Endothelial cell of umbilical vein (primary cell): ENCODE data around the gene CHRM1. TPM values are rescaled to one million over a fixed set of nuclear protein-coding genes. Genes with fewer than 3 reads are reported as not detected.
A peak's percentile ranks its signal among the peaks of the same experiment; 100 is the strongest.

ENCODE experiments used
- BruUV-seq: library from RNA; stranded (reverse); fragments of 400-500 nt; replicated peaks from 2 replicates; lab custom pipeline; 2021; lab: Mats Ljungman, UMichigan
- CTCF ChIA-PET: fragments of 300-600, 350-600 bp; sonication (Branson Sonifier 250); formaldehyde crosslinking; loops from one replicate; lab custom pipeline; 2021; ENCODE audit warnings: antibody characterized with exemption, inconsistent platforms; lab: Charles Lee
- POLR2A ChIA-PET: fragments of 300-600, 350-600 bp; sonication (Branson Sonifier 250); formaldehyde crosslinking; loops from one replicate; lab custom pipeline; 2021; ENCODE audit warnings: antibody characterized with exemption, inconsistent platforms; lab: Charles Lee
- DNase-seq: peaks from one replicate; pipeline ENCODE4 v3.0.0-alpha.2; 2011; ENCODE audit warnings: low read depth, low spot score
- FAIRE-seq: peaks from 2 replicates; lab custom pipeline; 2011; peaks lifted over from hg19 to GRCh38; lab: Jason Lieb, UNC
- H2AFZ ChIP-seq: 2 replicates; pipeline ENCODE4 v1.6.0; 2012; ENCODE audit warnings: low read depth, low read length, control low read depth, inconsistent platforms
- H3K27ac ChIP-seq: 2 replicates; pipeline ENCODE4 v1.5.1; 2011; ENCODE audit warnings: low read depth, mild to moderate bottlenecking, control low read depth, low read length, moderate library complexity; ENCODE audit not compliant: insufficient read depth
- H3K27me3 ChIP-seq, 2 experiments: 2 replicates each; pipeline versions ENCODE4 v1.6.0 to v1.6.1; 2011; ENCODE audit warnings: low read length in 2 of 2, mixed read lengths in 1 of 2; ENCODE audit not compliant: control insufficient read depth in 2 of 2, insufficient read depth in 2 of 2
- H3K36me3 ChIP-seq, 2 experiments: 2 replicates in 1 of 2; 3 replicates in 1 of 2; pipeline ENCODE4 v1.5.1; 2011; ENCODE audit warnings: low read length in 2 of 2, mild to moderate bottlenecking in 1 of 2, moderate library complexity in 1 of 2; ENCODE audit not compliant: control insufficient read depth in 2 of 2, insufficient read depth in 2 of 2; ENCODE audit errors: extremely low read depth in 1 of 2
- H3K4me1 ChIP-seq: 3 replicates; pipeline ENCODE4 v1.5.1; 2011; ENCODE audit warnings: mild to moderate bottlenecking, low read length; ENCODE audit not compliant: control insufficient read depth, insufficient read depth; ENCODE audit errors: extremely low read depth
- H3K4me2 ChIP-seq: 2 replicates; pipeline ENCODE4 v1.6.1; 2011; ENCODE audit warnings: low read length, control low read depth, mixed read lengths; ENCODE audit not compliant: insufficient read depth
- H3K4me3 ChIP-seq, 3 experiments: fragments of 200-600 bp in 1 of 3; sonication (generic), shearing (Covaris generic) in 1 of 3; replicated peaks in 1 of 3; 2 replicates each; pipeline ENCODE4 v1.5.1; 2011 to 2016; ENCODE audit warnings: control low read depth in 3 of 3, low read length in 3 of 3, mild to moderate bottlenecking in 2 of 3, inconsistent platforms in 1 of 3, low read depth in 1 of 3, moderate library complexity in 1 of 3; ENCODE audit not compliant: insufficient read depth in 1 of 3
- H3K79me2 ChIP-seq: 2 replicates; pipeline ENCODE4 v1.6.0; 2012; ENCODE audit warnings: low read length, inconsistent platforms; ENCODE audit not compliant: control insufficient read depth, insufficient read depth
- H3K9ac ChIP-seq: replicated peaks from 2 replicates; pipeline ENCODE3; 2011; ENCODE audit warnings: low read length, control low read depth; ENCODE audit not compliant: insufficient read depth; ENCODE audit errors: extremely low read depth
- H3K9me1 ChIP-seq: replicated peaks from 3 replicates; pipeline ENCODE4 v1.6.0; 2011; ENCODE audit warnings: mild to moderate bottlenecking, low read length; ENCODE audit not compliant: control insufficient read depth, insufficient read depth; ENCODE audit errors: extremely low read depth
- H3K9me3 ChIP-seq: replicated peaks from 2 replicates; pipeline ENCODE4 v1.5.1; 2012; ENCODE audit warnings: low read length, inconsistent platforms; ENCODE audit not compliant: control insufficient read depth, insufficient read depth
- H4K20me1 ChIP-seq: replicated peaks from 2 replicates; pipeline ENCODE3; 2011; ENCODE audit warnings: mild to moderate bottlenecking, low read length; ENCODE audit not compliant: control insufficient read depth, insufficient read depth; ENCODE audit errors: extremely low read depth
- EZH2 ChIP-seq: IDR thresholded peaks from 2 replicates; pipeline ENCODE4 v1.6.1; 2012; ENCODE audit warnings: borderline replicate concordance, low read depth, mild to moderate bottlenecking, moderate library complexity, low read length, inconsistent platforms; ENCODE audit not compliant: severe bottlenecking
- FOS ChIP-seq: IDR thresholded peaks from 2 replicates; pipeline ENCODE4 v1.6.1; 2011; ENCODE audit warnings: mild to moderate bottlenecking, low read length, moderate library complexity, borderline replicate concordance; ENCODE audit not compliant: insufficient read depth
- GATA2 ChIP-seq: IDR thresholded peaks from 2 replicates; pipeline ENCODE4 v1.7.0; 2011; ENCODE audit warnings: low read depth, mild to moderate bottlenecking, moderate library complexity, mixed read lengths, low read length; ENCODE audit not compliant: insufficient read length, insufficient read depth
- MYC ChIP-seq: IDR thresholded peaks from one replicate; pipeline ENCODE4 v1.6.1; 2011; ENCODE audit warnings: mild to moderate bottlenecking, low read depth, low read length
- POLR2A ChIP-seq: IDR thresholded peaks from 2 replicates; pipeline ENCODE4 v1.6.1; 2012; ENCODE audit warnings: low read depth, mild to moderate bottlenecking, control low read depth, low read length
- POLR2AphosphoS5 ChIP-seq: IDR thresholded peaks from 2 replicates; pipeline ENCODE4 v1.6.1; 2012; ENCODE audit warnings: low read depth, mild to moderate bottlenecking, control low read depth, low read length, moderate library complexity; ENCODE audit not compliant: insufficient read depth
- dilution Hi-C: fragments of 300-500 bp; cut with MboI; formaldehyde crosslinking; loops from one replicate; pipeline ENCODE4 v1.15.0; 2019; ENCODE audit warnings: low sequenced_read_pairs; ENCODE audit not compliant: extremely low pct_ligation_motif_present
- intact Hi-C: fragments of 100-400 bp; cut with micrococcal nuclease; formaldehyde crosslinking; loops from one replicate; pipeline ENCODE4 v1.10.0; 2022
- polyA plus RNA-seq, 4 experiments: library from polyadenylated mRNA; depleted of rRNA in 3 of 4; stranded (reverse) in 3 of 4; unstranded in 1 of 4; fragments of >200 nt; gene quantifications; 2 replicates each; pipeline versions ENCODE4 v1.2.1 to v1.2.3, GENCODE V29; 2011 to 2012; ENCODE audit warnings: missing spikeins in 1 of 4
- total RNA-seq: library from RNA; stranded (reverse); gene quantifications from 2 replicates; pipeline ENCODE4 v1.2.3, GENCODE V29; 2021
- TF ChIP-seq, protein P1 (sequence below): IDR thresholded peaks from 2 replicates; pipeline ENCODE4 v1.6.1; 2011; ENCODE audit not compliant: insufficient read depth, insufficient read length

The CHRM1 gene
- total and polyA plus RNA-seq, 2 donors (not counting 3 experiments of a cell fraction or from before 2014, with no cell fraction given): not detected

DNA sequence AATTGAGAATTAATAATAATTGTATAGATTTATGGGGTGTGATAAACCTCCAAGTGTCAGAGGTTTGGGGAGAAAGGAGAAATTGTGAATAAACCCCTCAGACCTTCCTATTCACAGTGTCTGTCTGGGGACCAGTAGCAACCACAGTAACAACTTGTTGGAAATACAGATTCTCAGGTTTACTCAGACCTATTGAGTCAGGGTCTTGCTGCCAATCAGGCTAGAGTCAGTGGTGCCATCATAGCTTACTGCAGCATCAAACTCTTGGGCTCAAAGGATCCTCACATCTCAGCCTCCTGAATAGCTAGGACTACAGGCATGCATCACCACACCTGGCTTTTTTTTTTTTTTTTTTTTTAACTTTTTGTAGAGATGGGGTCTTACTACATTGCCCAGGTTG is 23.1 kb downstream of the CHRM1 start:
- CTCF ChIA-PET: interaction anchor here (1.5 to 2.8 kb wide), 3 partner anchors 8 to 126 kb away, joined by 6 to 11 read pairs (median 8); no protein-coding TSS in a partner anchor

DNA sequence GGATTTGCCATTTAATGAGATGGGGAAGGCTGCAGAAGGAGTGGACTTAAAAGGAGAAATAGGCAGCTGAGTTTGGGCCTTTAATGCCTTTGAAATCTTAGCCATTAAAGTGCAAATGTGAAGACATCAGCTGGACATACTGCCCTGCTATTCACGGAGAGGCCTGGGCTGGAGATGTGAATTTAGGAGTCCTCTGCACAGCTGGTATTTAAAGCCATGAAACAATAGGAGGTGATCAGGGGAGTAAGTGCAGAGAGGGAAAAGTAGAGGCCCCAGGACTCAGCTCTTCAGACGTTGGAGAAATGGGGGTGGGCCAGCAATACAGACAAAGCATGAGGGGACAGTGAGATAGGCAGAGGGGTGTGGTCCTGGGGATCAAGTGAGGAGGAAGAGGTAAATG is 23.9 kb downstream of the CHRM1 start:
- no peak overlapping the region for H3K9ac ChIP-seq
- no peak for DNase-seq
- intact Hi-C loops (no loop called here), dilution Hi-C loops (no loop called here)
- ChIA-PET CTCF (interaction anchor here (1.0 to 2.8 kb wide), 2 partner anchors 9 to 16 kb away, joined by 3 to 11 read pairs; no protein-coding TSS in a partner anchor), POLR2A (no interaction called here)
- peak; percentile 28 for FAIRE-seq
- H3K27me3 ChIP-seq: no peaks in the 10 kb centered on the region
- H3K4me3 ChIP-seq: no peak overlapping the region
- no peaks in the 10 kb centered on the region for H4K20me1 ChIP-seq
- no peaks in the 10 kb centered on the region for H3K36me3 ChIP-seq
- BruUV-seq: no TSS peak
- no peaks in the 10 kb centered on the region for H3K79me2 ChIP-seq
- H2AFZ ChIP-seq: no peak overlapping the region
- no peak for TF ChIP-seq FOS
- TF ChIP-seq POLR2A: no peak
- TF ChIP-seq, protein P1, sequence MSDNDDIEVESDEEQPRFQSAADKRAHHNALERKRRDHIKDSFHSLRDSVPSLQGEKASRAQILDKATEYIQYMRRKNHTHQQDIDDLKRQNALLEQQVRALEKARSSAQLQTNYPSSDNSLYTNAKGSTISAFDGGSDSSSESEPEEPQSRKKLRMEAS: no peak
- no peak for TF ChIP-seq EZH2
- no peak for TF ChIP-seq GATA2
- H3K4me1 ChIP-seq: peaks cover 5% of the 10 kb centered on the region
- H3K27ac ChIP-seq: no peak overlapping the region
- no peaks in the 10 kb centered on the region for H3K9me1 ChIP-seq
- no peak overlapping the region for H3K4me2 ChIP-seq
- no peaks in the 10 kb centered on the region for H3K9me3 ChIP-seq

More for the DNA sequence above, 23.1 kb downstream of the CHRM1 start:
- intact Hi-C loops (no loop called here), dilution Hi-C loops (no loop called here)
- POLR2A ChIA-PET: no interaction called here
- Histone ChIP-seq H3K4me2 (no peak overlapping the region), H3K9ac (no peak overlapping the region), H2AFZ (no peak overlapping the region), H4K20me1 (no peaks in the 10 kb centered on the region), H3K36me3 (no peaks in the 10 kb centered on the region), H3K27me3 (no peaks in the 10 kb centered on the region), H3K9me1 (no peaks in the 10 kb centered on the region), H3K4me3 (no peak overlapping the region), H3K79me2 (no peaks in the 10 kb centered on the region), H3K9me3 (no peaks in the 10 kb centered on the region), H3K4me1 (peaks cover 6% of the 10 kb centered on the region), H3K27ac (no peak overlapping the region)
- no TSS peak for BruUV-seq
- FAIRE-seq (no peak), DNase-seq (no peak)
- TF ChIP-seq POLR2A: no peak
- no peak for TF ChIP-seq POLR2AphosphoS5
- TF ChIP-seq EZH2: no peak
- no peak for TF ChIP-seq MYC
- no peak for TF ChIP-seq GATA2
